ENCODE results near the gene KCTD16. TPM values are rescaled to one million over a fixed set of nuclear protein-coding genes. Genes with fewer than 3 reads are reported as not detected.

KCTD16 gene
- total RNA-seq, 6 donors from 2014 or later, result under 0.01 to 1.7 (median 0.27) TPM

DNA sequence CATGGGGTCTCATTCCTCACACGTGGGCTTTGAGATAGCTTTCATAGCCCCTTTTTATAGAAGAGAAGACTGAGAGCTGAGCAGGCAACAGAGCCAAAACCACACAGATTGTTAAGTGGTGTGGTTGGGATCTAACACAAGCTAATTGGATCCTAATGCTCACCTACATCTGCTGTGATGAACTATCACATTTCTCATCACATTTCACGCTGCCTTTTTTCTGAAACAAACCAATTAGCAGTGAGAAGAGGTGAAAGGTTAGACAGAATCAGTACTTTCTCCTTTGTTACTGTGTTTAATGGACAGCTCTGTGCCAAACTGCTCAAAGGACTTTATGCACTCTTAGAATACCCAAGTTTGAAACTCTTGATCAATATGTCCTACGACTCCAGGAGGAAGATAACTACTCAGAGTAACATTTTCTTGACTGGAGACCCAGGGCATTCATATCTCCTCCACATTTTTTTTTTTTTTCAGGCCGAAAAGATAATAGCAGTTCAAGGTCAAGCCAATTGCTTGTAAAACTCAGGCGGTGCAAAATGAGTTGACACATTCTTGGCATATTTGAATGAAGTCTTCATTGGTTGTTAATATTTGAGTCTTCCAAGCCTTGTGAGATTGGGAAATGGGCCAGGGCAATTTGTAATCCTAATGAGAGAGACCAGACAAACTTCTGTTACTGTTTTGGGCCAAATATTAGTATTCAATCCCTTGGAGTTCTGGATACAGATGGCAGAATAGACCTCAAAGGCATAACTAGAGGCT is 138.4 kb downstream of the KCTD16 start:
- no peaks in the 10 kb centered on the region for H3K4me1 ChIP-seq
- DNase-seq, result no peak
- ATAC-seq (ENCODE audit: low FRiP score in 2 of 2), result no peak
- TF ChIP-seq, protein P1, sequence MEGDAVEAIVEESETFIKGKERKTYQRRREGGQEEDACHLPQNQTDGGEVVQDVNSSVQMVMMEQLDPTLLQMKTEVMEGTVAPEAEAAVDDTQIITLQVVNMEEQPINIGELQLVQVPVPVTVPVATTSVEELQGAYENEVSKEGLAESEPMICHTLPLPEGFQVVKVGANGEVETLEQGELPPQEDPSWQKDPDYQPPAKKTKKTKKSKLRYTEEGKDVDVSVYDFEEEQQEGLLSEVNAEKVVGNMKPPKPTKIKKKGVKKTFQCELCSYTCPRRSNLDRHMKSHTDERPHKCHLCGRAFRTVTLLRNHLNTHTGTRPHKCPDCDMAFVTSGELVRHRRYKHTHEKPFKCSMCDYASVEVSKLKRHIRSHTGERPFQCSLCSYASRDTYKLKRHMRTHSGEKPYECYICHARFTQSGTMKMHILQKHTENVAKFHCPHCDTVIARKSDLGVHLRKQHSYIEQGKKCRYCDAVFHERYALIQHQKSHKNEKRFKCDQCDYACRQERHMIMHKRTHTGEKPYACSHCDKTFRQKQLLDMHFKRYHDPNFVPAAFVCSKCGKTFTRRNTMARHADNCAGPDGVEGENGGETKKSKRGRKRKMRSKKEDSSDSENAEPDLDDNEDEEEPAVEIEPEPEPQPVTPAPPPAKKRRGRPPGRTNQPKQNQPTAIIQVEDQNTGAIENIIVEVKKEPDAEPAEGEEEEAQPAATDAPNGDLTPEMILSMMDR (IDR thresholded peaks at IDR 0.05), result no peak
- TF ChIP-seq EP300 (IDR thresholded peaks at IDR 0.05), result no peak
- TF ChIP-seq POLR2AphosphoS5 (IDR thresholded peaks at IDR 0.05), result no peak
- no peak for TF ChIP-seq POLR2A (IDR thresholded peaks at IDR 0.05)
- no peaks in the 10 kb centered on the region for H3K9me3 ChIP-seq
- H3K27ac ChIP-seq, result no peak overlapping the region
- no peaks in the 10 kb centered on the region for H3K36me3 ChIP-seq
- no peaks in the 10 kb centered on the region for H3K27me3 ChIP-seq
- WGBS, 2 donors, result 42 to 56% methylated on average over 5 of the region's 5 CpGs
- H3K4me3 ChIP-seq, result no peak overlapping the region

DNA sequence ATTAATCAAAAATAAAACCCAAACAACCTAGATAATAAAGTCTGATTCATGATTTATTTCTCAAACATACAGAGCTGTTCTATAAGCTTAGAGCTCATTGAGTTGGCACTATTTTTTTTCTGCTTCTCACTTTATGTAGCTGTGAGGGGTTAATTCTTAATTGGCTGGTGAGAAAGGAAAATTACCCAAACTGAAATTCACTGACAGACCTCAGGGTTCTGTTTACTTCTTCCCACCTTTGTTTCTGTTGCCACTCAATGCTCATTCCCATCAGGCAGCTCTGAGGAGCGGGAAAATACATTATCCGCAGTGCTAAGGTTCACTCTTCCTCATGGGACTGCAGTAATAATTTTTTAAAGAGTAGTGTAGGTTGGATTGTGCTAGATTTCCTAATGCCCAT is 139.9 kb downstream of the KCTD16 start:
- H3K27ac ChIP-seq, result no peak overlapping the region

DNA sequence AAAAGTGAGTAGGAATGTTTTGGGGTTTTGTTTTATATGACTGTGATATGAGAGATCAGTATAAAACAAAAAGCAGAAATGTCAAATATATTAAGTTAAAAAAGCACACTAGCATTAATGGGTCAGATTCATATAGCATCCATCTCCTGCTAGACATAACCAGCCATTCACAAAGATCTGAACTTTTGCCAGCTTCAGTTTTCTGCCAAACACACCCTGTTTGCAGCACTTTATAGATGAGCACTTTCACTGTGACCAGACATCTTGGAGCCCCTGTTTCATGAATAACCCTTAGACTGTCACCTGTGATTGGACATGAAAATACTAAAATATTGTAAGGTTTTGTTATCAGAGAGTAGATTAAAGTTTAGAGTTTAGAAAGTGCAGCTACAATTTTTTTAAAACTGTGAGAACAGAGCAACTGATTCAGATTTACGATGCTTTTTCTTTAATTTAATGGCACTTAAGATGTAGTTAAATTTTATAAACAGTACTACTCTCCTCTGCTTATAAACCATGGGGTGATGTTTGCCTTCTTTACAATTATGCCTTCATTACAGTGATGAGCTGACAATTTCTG is 142.6 kb downstream of the KCTD16 start:
- no peak overlapping the region for H3K4me3 ChIP-seq
- H3K36me3 ChIP-seq, result no peaks in the 10 kb centered on the region
- H3K27ac ChIP-seq, result no peak overlapping the region
- no peak for TF ChIP-seq POLR2A (IDR thresholded peaks at IDR 0.05)
- TF ChIP-seq EP300 (IDR thresholded peaks at IDR 0.05), result no peak
- TF ChIP-seq, protein P1 (IDR thresholded peaks at IDR 0.05), result no peak
- DNase-seq (no peak), ATAC-seq (ENCODE audit: low FRiP score in 2 of 2) (no peak)
- no peaks in the 10 kb centered on the region for H3K9me3 ChIP-seq
- H3K27me3 ChIP-seq, result no peaks in the 10 kb centered on the region
- 71 to 79% methylated on average over 1 of the region's 1 CpG for WGBS, 2 donors
- no peaks in the 10 kb centered on the region for H3K4me1 ChIP-seq

More for the DNA sequence above, 139.9 kb downstream of the KCTD16 start:
- Histone ChIP-seq H3K4me1 (no peaks in the 10 kb centered on the region), H3K9me3 (no peaks in the 10 kb centered on the region), H3K36me3 (no peaks in the 10 kb centered on the region), H3K27me3 (no peaks in the 10 kb centered on the region), H3K4me3 (no peak overlapping the region)
- 83 to 97% methylated on average over 2 of the region's 2 CpGs for WGBS, 2 donors
- TF ChIP-seq POLR2A (IDR thresholded peaks at IDR 0.05) (no peak), POLR2AphosphoS5 (IDR thresholded peaks at IDR 0.05) (no peak), EP300 (IDR thresholded peaks at IDR 0.05) (no peak)
- TF ChIP-seq, protein P1 (IDR thresholded peaks at IDR 0.05), result no peak
- DNase-seq (no peak), ATAC-seq (ENCODE audit: low FRiP score in 2 of 2) (no peak)

DNA sequence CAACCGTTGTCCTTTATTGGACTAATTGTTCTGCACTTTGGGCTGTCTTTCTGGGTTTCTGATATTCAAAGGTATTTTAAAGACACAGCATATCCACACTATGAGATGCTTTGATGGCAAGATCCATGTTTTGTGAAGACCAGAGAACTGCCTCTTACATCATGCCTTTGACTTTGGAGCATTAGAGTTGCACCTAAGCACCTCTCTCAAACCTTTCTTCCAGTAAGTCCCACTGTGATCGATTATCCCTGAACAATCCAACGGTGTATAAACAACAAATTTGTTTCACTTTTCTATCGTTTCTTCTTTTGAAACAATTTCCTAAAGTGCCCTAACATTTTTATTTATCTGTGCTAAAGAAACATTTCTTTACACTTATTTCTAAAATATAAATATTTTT is 144.4 kb downstream of the KCTD16 start:
- H3K9me3 ChIP-seq, result no peaks in the 10 kb centered on the region
- H3K4me3 ChIP-seq, result no peak overlapping the region
- TF ChIP-seq, protein P1 (IDR thresholded peaks at IDR 0.05), result no peak
- TF ChIP-seq POLR2A (IDR thresholded peaks at IDR 0.05), result no peak
- TF ChIP-seq EP300 (IDR thresholded peaks at IDR 0.05), result no peak
- TF ChIP-seq POLR2AphosphoS5 (IDR thresholded peaks at IDR 0.05), result no peak
- H3K4me1 ChIP-seq, result no peaks in the 10 kb centered on the region
- WGBS, 2 donors, result 81 to 83% methylated on average over 4 of the region's 4 CpGs
- no peak overlapping the region for H3K27ac ChIP-seq
- DNase-seq (no peak), ATAC-seq (ENCODE audit: low FRiP score in 2 of 2) (no peak)
- no peaks in the 10 kb centered on the region for H3K36me3 ChIP-seq
- H3K27me3 ChIP-seq, result no peaks in the 10 kb centered on the region

All from upper lobe of left lung (tissue), 6 donors.